Tibial nerve (tissue), 4 donors: Measurements from ENCODE around the gene SPG21. TPM values are rescaled to one million over a fixed set of nuclear protein-coding genes. Genes with fewer than 3 reads are reported as not detected.

ENCODE experiments used
- DNase-seq, 2 donors: peaks; one replicate each; pipeline ENCODE4 v3.0.0-alpha.2; 2019; ENCODE audit warnings: low spot score in 2 of 2
- H3K27ac ChIP-seq, 4 donors: fragments of 200-600 bp; sonication (generic) in 3 of 4; one replicate each; pipeline ENCODE4 v1.5.1; 2017 to 2019; ENCODE audit warnings: mild to moderate bottlenecking in 1 of 4
- H3K27me3 ChIP-seq, 2 donors: fragments of 200-600 bp; sonication (generic) in 1 of 2; one replicate each; pipeline versions ENCODE4 v1.5.1 to v1.6.0; 2017 to 2019
- H3K36me3 ChIP-seq, 3 donors: fragments of 200-600 bp; sonication (generic); one replicate each; pipeline ENCODE4 v1.5.1; 2018 to 2019
- H3K4me1 ChIP-seq, 4 donors: fragments of 200-600 bp; sonication (generic) in 3 of 4; one replicate each; pipeline ENCODE4 v1.5.1; 2017 to 2019
- H3K4me3 ChIP-seq, 4 donors: fragments of 200-600 bp; sonication (generic) in 3 of 4; one replicate each; pipeline ENCODE4 v1.5.1; 2017 to 2019; ENCODE audit warnings: mild to moderate bottlenecking in 1 of 4, moderate library complexity in 1 of 4
- H3K9me3 ChIP-seq, 4 donors: fragments of 200-600 bp; sonication (generic) in 3 of 4; one replicate each; pipeline ENCODE4 v1.5.1; 2017 to 2019
- CTCF ChIP-seq, 5 experiments: fragments of 200-600 bp in 3 of 5; fragments of 450-650 bp in 2 of 5; sonication (generic) in 3 of 5; IDR thresholded peaks; one replicate each; pipeline ENCODE4 v1.5.1; 2016 to 2019; ENCODE audit warnings: antibody characterized with exemption in 5 of 5, mild to moderate bottlenecking in 3 of 5, moderate library complexity in 2 of 5
- EP300 ChIP-seq, 2 donors: sonication (generic); formaldehyde crosslinking; IDR thresholded peaks; one replicate each; pipeline ENCODE4 v1.6.1; 2017; ENCODE audit warnings: antibody characterized with exemption in 2 of 2, mild to moderate bottlenecking in 1 of 2
- POLR2A ChIP-seq, 2 donors: fragments of 450-650 bp; IDR thresholded peaks; one replicate each; pipeline ENCODE4 v1.6.1; 2017; ENCODE audit warnings: antibody characterized with exemption in 2 of 2, mild to moderate bottlenecking in 2 of 2, moderate library complexity in 2 of 2
- WGBS, 2 donors: methylation state at CpG; one replicate each; pipeline ENCODE4 v1.1.5; 2018; 5-methylcytosine and 5-hydroxymethylcytosine counted together
- total RNA-seq, 4 donors: library from RNA; depleted of rRNA; stranded (reverse); fragments of >200 nt; gene quantifications; one replicate each; pipeline ENCODE4 v1.1.0, GENCODE V29; 2016

Gene SPG21
- total RNA-seq, 4 donors from 2014 or later = 80.4 to 90.6 (median 86.3) TPM

GRCh38 chr15:64969401-64969800 is 20.3 kb downstream of the SPG21 start:
- peaks cover 0 to 94% (median 24%) of the 10 kb centered on the region in 3 donors for H3K36me3 ChIP-seq

GRCh38 chr15:64961013-64961412 is 28.7 kb downstream of the SPG21 start:
- WGBS, 2 donors = 79 to 91% methylated on average over 5 of the region's 5 CpGs
- Histone ChIP-seq H3K27me3 (no peaks in the 10 kb centered on the region), H3K9me3 (no peaks in the 10 kb centered on the region), H3K27ac (no peak overlapping the region), H3K4me1 (no peaks in the 10 kb centered on the region), H3K36me3 (peaks cover 0 to 94% (median 24%) of the 10 kb centered on the region in 3 donors), H3K4me3 (no peak overlapping the region)
- TF ChIP-seq POLR2A (IDR thresholded peaks at IDR 0.05) (no peak), CTCF (IDR thresholded peaks at IDR 0.05) (no peak), EP300 (IDR thresholded peaks at IDR 0.05) (no peak)
- no peak for DNase-seq

More at GRCh38 chr15:64969401-64969800, 20.3 kb downstream of the SPG21 start:
- Histone ChIP-seq H3K27ac (no peak overlapping the region), H3K4me3 (no peak overlapping the region), H3K9me3 (no peaks in the 10 kb centered on the region), H3K4me1 (no peaks in the 10 kb centered on the region), H3K27me3 (no peaks in the 10 kb centered on the region)
- TF ChIP-seq EP300 (IDR thresholded peaks at IDR 0.05) (no peak), POLR2A (IDR thresholded peaks at IDR 0.05) (no peak), CTCF (IDR thresholded peaks at IDR 0.05) (no peak)
- 90 to 100% methylated on average over 1 of the region's 1 CpG for WGBS, 2 donors
- no peak for DNase-seq

GRCh38 chr15:64960153-64960552 is 29.6 kb downstream of the SPG21 start:
- Histone ChIP-seq H3K36me3 (peaks cover 0 to 95% (median 24%) of the 10 kb centered on the region in 3 donors), H3K4me3 (no peak overlapping the region), H3K27me3 (no peaks in the 10 kb centered on the region), H3K27ac (no peak overlapping the region), H3K4me1 (no peaks in the 10 kb centered on the region), H3K9me3 (no peaks in the 10 kb centered on the region)
- no peak for DNase-seq
- 91 to 98% methylated on average over 6 of the region's 6 CpGs for WGBS, 2 donors
- no peak for TF ChIP-seq POLR2A (IDR thresholded peaks at IDR 0.05)
- TF ChIP-seq CTCF (IDR thresholded peaks at IDR 0.05) = no peak
- TF ChIP-seq EP300 (IDR thresholded peaks at IDR 0.05) = no peak

GRCh38 chr15:64959128-64959527 is 30.6 kb downstream of the SPG21 start:
- Histone ChIP-seq H3K36me3 (peaks cover 0 to 89% (median 14%) of the 10 kb centered on the region in 3 donors), H3K27me3 (no peaks in the 10 kb centered on the region)
- WGBS, 2 donors = 95 to 96% methylated on average over 9 of the region's 9 CpGs

GRCh38 chr15:64954395-64954794 is 35.3 kb downstream of the SPG21 start:
- no peak overlapping the region for H3K27ac ChIP-seq
- H3K4me3 ChIP-seq = no peak overlapping the region
- WGBS, 2 donors = 89 to 91% methylated on average over 2 to 3 of the region's 3 CpGs
- H3K27me3 ChIP-seq = no peaks in the 10 kb centered on the region
- TF ChIP-seq POLR2A (IDR thresholded peaks at IDR 0.05) = no peak
- no peak for TF ChIP-seq CTCF (IDR thresholded peaks at IDR 0.05)
- TF ChIP-seq EP300 (IDR thresholded peaks at IDR 0.05) = no peak
- no peaks in the 10 kb centered on the region for H3K9me3 ChIP-seq
- no peaks in the 10 kb centered on the region for H3K4me1 ChIP-seq
- H3K36me3 ChIP-seq = peaks cover 0 to 51% (median 0%) of the 10 kb centered on the region in 3 donors
- DNase-seq = no peak

More at GRCh38 chr15:64959128-64959527, 30.6 kb downstream of the SPG21 start:
- no peaks in the 10 kb centered on the region for H3K4me1 ChIP-seq
- no peak for TF ChIP-seq CTCF (IDR thresholded peaks at IDR 0.05)
- no peak for TF ChIP-seq POLR2A (IDR thresholded peaks at IDR 0.05)
- no peak for TF ChIP-seq EP300 (IDR thresholded peaks at IDR 0.05)
- no peak for DNase-seq
- no peak overlapping the region for H3K4me3 ChIP-seq
- H3K9me3 ChIP-seq = no peaks in the 10 kb centered on the region
- H3K27ac ChIP-seq = no peak overlapping the region
